CD14-positive monocyte (primary cell): ENCODE measurements around the gene YTHDF1. TPM values are rescaled to one million over a fixed set of nuclear protein-coding genes. Genes with fewer than 3 reads are reported as not detected.

Experiments
- DNase-seq, 3 donors: peaks; one replicate each; pipeline ENCODE4 v3.0.0-alpha.2; 2011 to 2022
- H2AFZ ChIP-seq: 2 replicates; pipeline ENCODE4 v1.6.0; 2012; ENCODE audit warnings: mild to moderate bottlenecking, low read depth, low read length, inconsistent platforms; ENCODE audit not compliant: insufficient read depth, poor library complexity, severe bottlenecking
- H3K27ac ChIP-seq, 2 donors: 1 replicate in 1 of 2; 2 replicates in 1 of 2; pipeline ENCODE4 v1.5.1; 2012 to 2013; ENCODE audit warnings: low read length in 2 of 2, control low read depth in 1 of 2, inconsistent platforms in 1 of 2, low read depth in 1 of 2, mild to moderate bottlenecking in 1 of 2
- H3K27me3 ChIP-seq, 2 donors: one replicate each; pipeline versions ENCODE4 v1.6.0 to v1.6.1; 2011 to 2013; ENCODE audit warnings: low read length in 2 of 2; ENCODE audit not compliant: control insufficient read depth in 2 of 2, insufficient read depth in 2 of 2
- H3K36me3 ChIP-seq, 2 donors: replicated peaks in 1 of 2; 1 replicate in 1 of 2; 2 replicates in 1 of 2; pipeline versions ENCODE4 v1.5.1 to v1.6.1; 2012 to 2013; ENCODE audit warnings: low read length in 2 of 2, control low read depth in 1 of 2, inconsistent platforms in 1 of 2, mild to moderate bottlenecking in 1 of 2; ENCODE audit not compliant: insufficient read depth in 2 of 2, control insufficient read depth in 1 of 2
- H3K4me1 ChIP-seq, 2 donors: 1 replicate in 1 of 2; 2 replicates in 1 of 2; pipeline versions ENCODE4 v1.5.1 to v1.6.1; 2012 to 2013; ENCODE audit warnings: low read length in 2 of 2, control low read depth in 1 of 2, inconsistent platforms in 1 of 2, mild to moderate bottlenecking in 1 of 2, moderate library complexity in 1 of 2; ENCODE audit not compliant: insufficient read depth in 2 of 2, control insufficient read depth in 1 of 2
- H3K4me2 ChIP-seq: replicated peaks from 2 replicates; pipeline ENCODE3; 2012; ENCODE audit warnings: low read length, moderate library complexity, mild to moderate bottlenecking; ENCODE audit not compliant: poor library complexity, severe bottlenecking; ENCODE audit errors: extremely low read depth
- H3K4me3 ChIP-seq, 3 experiments: fragments of 200-600 bp in 1 of 3; sonication (generic) in 1 of 3; replicated peaks in 1 of 3; 1 replicate in 2 of 3; 2 replicates in 1 of 3; pipeline ENCODE4 v1.5.1; 2011 to 2013; ENCODE audit warnings: low read length in 3 of 3, mild to moderate bottlenecking in 3 of 3, control low read depth in 2 of 3, low read depth in 2 of 3, inconsistent platforms in 1 of 3, moderate library complexity in 1 of 3
- H3K79me2 ChIP-seq: 2 replicates; pipeline ENCODE4 v1.6.0; 2012; ENCODE audit warnings: mild to moderate bottlenecking, control low read depth, inconsistent platforms, low read length, moderate library complexity; ENCODE audit not compliant: insufficient read depth
- H3K9ac ChIP-seq: 2 replicates; pipeline ENCODE4 v1.6.0; 2017; ENCODE audit warnings: low read length, mild to moderate bottlenecking; ENCODE audit not compliant: insufficient read depth, poor library complexity, severe bottlenecking
- H3K9me3 ChIP-seq, 2 donors: replicated peaks in 1 of 2; 1 replicate in 1 of 2; 2 replicates in 1 of 2; pipeline versions ENCODE4 v1.5.1 to v1.6.1; 2012 to 2013; ENCODE audit warnings: low read length in 2 of 2, control low read depth in 1 of 2; ENCODE audit not compliant: control insufficient read depth in 1 of 2, insufficient read depth in 1 of 2
- H4K20me1 ChIP-seq: 2 replicates; pipeline ENCODE4 v1.6.0; 2012; ENCODE audit warnings: mild to moderate bottlenecking, low read length, control low read depth, moderate library complexity; ENCODE audit not compliant: insufficient read depth
- H3K27ac Mint-ChIP-seq, 7 donors: one replicate each; pipeline ENCODE4 v1.8.0; 2020; ENCODE audit warnings: mild to moderate bottlenecking in 7 of 7, mixed read lengths in 7 of 7, moderate library complexity in 6 of 7, inconsistent platforms in 2 of 7
- H3K27me3 Mint-ChIP-seq, 3 donors: one replicate each; pipeline ENCODE4 v1.8.0; 2021 to 2022; ENCODE audit warnings: low read depth in 3 of 3, mild to moderate bottlenecking in 3 of 3, mixed read lengths in 3 of 3, moderate library complexity in 3 of 3, inconsistent platforms in 1 of 3
- H3K36me3 Mint-ChIP-seq, 2 donors: one replicate each; pipeline ENCODE4 v1.8.0; 2020; ENCODE audit warnings: mixed read lengths in 2 of 2, inconsistent platforms in 1 of 2, mild to moderate bottlenecking in 1 of 2
- H3K4me1 Mint-ChIP-seq: one replicate; pipeline ENCODE4 v1.8.0; 2020; ENCODE audit warnings: mild to moderate bottlenecking, mixed read lengths
- H3K4me3 Mint-ChIP-seq, 2 donors: one replicate each; pipeline ENCODE4 v1.8.0; 2020; ENCODE audit warnings: mild to moderate bottlenecking in 2 of 2, mixed read lengths in 2 of 2, moderate library complexity in 1 of 2
- H3K9me3 Mint-ChIP-seq, 7 donors: one replicate each; pipeline ENCODE4 v1.8.0; 2020 to 2022; ENCODE audit warnings: mixed read lengths in 7 of 7, mild to moderate bottlenecking in 6 of 7, moderate library complexity in 6 of 7, inconsistent platforms in 2 of 7
- CTCF ChIP-seq: fragments of 200-600 bp; IDR thresholded peaks from one replicate; pipeline ENCODE4 v1.8.0; 2022; ENCODE audit warnings: antibody characterized with exemption, mild to moderate bottlenecking
- WGBS: methylation state at CpG from one replicate; pipeline ENCODE4 v1.1.5; 2013; ENCODE audit warnings: missing lambda C conversion rate; ENCODE audit not compliant: insufficient coverage; 5-methylcytosine and 5-hydroxymethylcytosine counted together
- intact Hi-C, 2 donors: fragments of 100-400 bp; cut with micrococcal nuclease; formaldehyde crosslinking; loops; one replicate each; pipeline versions ENCODE4 v1.15.0 to v1.15.1; 2023
- polyA plus RNA-seq, 3 donors: library from polyadenylated mRNA; depleted of rRNA in 1 of 3; unstranded in 2 of 3; stranded (reverse) in 1 of 3; fragments of 300-500 nt in 2 of 3; fragments of >200 nt in 1 of 3; fragmentation: Illumina TruSeq in 2 of 3; gene quantifications; 1 replicate in 2 of 3; 2 replicates in 1 of 3; pipeline ENCODE4 v1.2.3, GENCODE V29; 2012 to 2021

YTHDF1 gene
- polyA plus RNA-seq, 3 donors = 18.0 to 33.4 (median 25.9) TPM

- Histone ChIP-seq H3K27me3 (peaks cover 0 to 28% of the 10 kb centered on the region in 2 donors), H3K9ac (no peak within 1 kb of the TSS)
- H3K27me3 Mint-ChIP-seq = peaks cover 25 to 32% (median 27%) of the 10 kb centered on the region in 3 donors
These were observed 19.6 kb upstream of the YTHDF1 start, which contains the start of gene BIRC7 for GRCh38 chr20:63235399-63235983. Gene BIRC7 (plus strand): TSS chr20:63235905. CDS start chr20:63236097, 192 bp downstream.

More at GRCh38 chr20:63235399-63235983, 19.6 kb upstream of the YTHDF1 start, which contains the start of gene BIRC7:
- peak within 1 kb of the TSS in 5 of 7 donors; percentile 30 to 57 (median 40) for H3K27ac Mint-ChIP-seq
- intact Hi-C loops = no loop called here
- Histone ChIP-seq H3K4me3 (no peak within 1 kb of the TSS), H3K79me2 (no peaks in the 10 kb centered on the region), H3K4me1 (no peaks in the 10 kb centered on the region), H3K36me3 (no peaks in the 10 kb centered on the region), H3K27ac (peak within 1 kb of the TSS in 1 of 2 donors; percentile 27), H3K9me3 (no peaks in the 10 kb centered on the region), H2AFZ (no peak within 1 kb of the TSS), H3K4me2 (no peak within 1 kb of the TSS), H4K20me1 (no peaks in the 10 kb centered on the region)
- DNase-seq = no peak
- H3K4me1 Mint-ChIP-seq = peaks cover 5% of the 10 kb centered on the region
- WGBS = 46% methylated on average over 15 of the region's 17 CpGs
- no peaks in the 10 kb centered on the region for H3K36me3 Mint-ChIP-seq
- H3K9me3 Mint-ChIP-seq = no peaks in the 10 kb centered on the region
- no peak within 1 kb of the TSS for H3K4me3 Mint-ChIP-seq
- no peak for TF ChIP-seq CTCF
